ENCODE measurements around the gene KCNN2. TPM values are rescaled to one million over a fixed set of nuclear protein-coding genes. Genes with fewer than 3 reads are reported as not detected.

KCNN2 gene
- total RNA-seq, 2 experiments from 2014 or later, result not detected

GRCh38 chr5:114377946-114378345 is 16.1 kb downstream of the KCNN2 start:
- no peak overlapping the region for H3K27ac ChIP-seq (ENCODE audit: low read depth in 1 of 2, low read length in 2 of 2)
- intact Hi-C loops (cut with DNase I, micrococcal nuclease), result no loop called here
- H3K4me1 ChIP-seq (ENCODE audit: insufficient read depth, low read length), result no peaks in the 10 kb centered on the region
- Mint-ChIP-seq H3K27ac (no peak overlapping the region), H3K27me3 (no peaks in the 10 kb centered on the region), H3K36me3 (ENCODE audit: low read depth) (no peaks in the 10 kb centered on the region), H3K9me3 (no peaks in the 10 kb centered on the region), H3K4me1 (ENCODE audit: low read depth) (no peaks in the 10 kb centered on the region), H3K4me3 (no peak overlapping the region)
- H3K36me3 ChIP-seq (ENCODE audit: insufficient read depth, low read length), result no peaks in the 10 kb centered on the region
- CTCF ChIA-PET, result no interaction called here
- ATAC-seq (ENCODE audit: poor library complexity) (no peak), DNase-seq (no peak)
- POLR2A ChIA-PET, result no interaction called here
- TF ChIP-seq CTCF (IDR thresholded peaks at IDR 0.05), result no peak
- H3K9me3 ChIP-seq (ENCODE audit: control insufficient read depth in 1 of 2, insufficient read depth in 1 of 2, low read length in 2 of 2), result no peaks in the 10 kb centered on the region
- no peak overlapping the region for H3K4me3 ChIP-seq (ENCODE audit: low read length)
- no peaks in the 10 kb centered on the region for H3K27me3 ChIP-seq (ENCODE audit: control insufficient read depth in 1 of 2, insufficient read depth in 2 of 2, low read length in 2 of 2)

- Mint-ChIP-seq H3K36me3 (ENCODE audit: low read depth) (no peaks in the 10 kb centered on the region), H3K4me1 (ENCODE audit: low read depth) (no peaks in the 10 kb centered on the region), H3K9me3 (no peaks in the 10 kb centered on the region), H3K27ac (no peak overlapping the region), H3K27me3 (no peaks in the 10 kb centered on the region), H3K4me3 (no peak overlapping the region)
- no peak overlapping the region for H3K4me3 ChIP-seq (ENCODE audit: low read length)
- TF ChIP-seq CTCF (IDR thresholded peaks at IDR 0.05), result no peak
- DNase-seq (no peak), ATAC-seq (ENCODE audit: poor library complexity) (no peak)
- POLR2A ChIA-PET, result no interaction called here
- no peaks in the 10 kb centered on the region for H3K36me3 ChIP-seq (ENCODE audit: insufficient read depth, low read length)
- H3K4me1 ChIP-seq (ENCODE audit: insufficient read depth, low read length), result no peaks in the 10 kb centered on the region
- CTCF ChIA-PET, result no interaction called here
- intact Hi-C loops (cut with DNase I, micrococcal nuclease), result no loop called here
- H3K27ac ChIP-seq (ENCODE audit: low read depth in 1 of 2, low read length in 2 of 2), result no peak overlapping the region
- H3K9me3 ChIP-seq (ENCODE audit: control insufficient read depth in 1 of 2, insufficient read depth in 1 of 2, low read length in 2 of 2), result peaks cover 0 to under 1% of the 10 kb centered on the region in 2 experiments
- no peaks in the 10 kb centered on the region for H3K27me3 ChIP-seq (ENCODE audit: control insufficient read depth in 1 of 2, insufficient read depth in 2 of 2, low read length in 2 of 2)
Observed at GRCh38 chr5:114380721-114381120, 18.9 kb downstream of the KCNN2 start.

- CTCF ChIA-PET, result no interaction called here
- POLR2A ChIA-PET, result no interaction called here
Observed at GRCh38 chr5:114387433-114387832, 25.6 kb downstream of the KCNN2 start.

More at GRCh38 chr5:114387433-114387832, 25.6 kb downstream of the KCNN2 start:
- Histone ChIP-seq H3K9me3 (ENCODE audit: control insufficient read depth in 1 of 2, insufficient read depth in 1 of 2, low read length in 2 of 2) (peaks cover 0 to 3% of the 10 kb centered on the region in 2 experiments), H3K27ac (ENCODE audit: low read depth in 1 of 2, low read length in 2 of 2) (no peak overlapping the region), H3K27me3 (ENCODE audit: control insufficient read depth in 1 of 2, insufficient read depth in 2 of 2, low read length in 2 of 2) (no peaks in the 10 kb centered on the region), H3K4me1 (ENCODE audit: insufficient read depth, low read length) (no peaks in the 10 kb centered on the region), H3K36me3 (ENCODE audit: insufficient read depth, low read length) (no peaks in the 10 kb centered on the region), H3K4me3 (ENCODE audit: low read length) (no peak overlapping the region)
- no peaks in the 10 kb centered on the region for H3K4me1 Mint-ChIP-seq (ENCODE audit: low read depth)
- no peak overlapping the region for H3K4me3 Mint-ChIP-seq
- TF ChIP-seq CTCF (IDR thresholded peaks at IDR 0.05), result no peak
- no peaks in the 10 kb centered on the region for H3K9me3 Mint-ChIP-seq
- intact Hi-C loops (cut with DNase I, micrococcal nuclease), result no loop called here
- no peaks in the 10 kb centered on the region for H3K27me3 Mint-ChIP-seq
- no peaks in the 10 kb centered on the region for H3K36me3 Mint-ChIP-seq (ENCODE audit: low read depth)
- ATAC-seq (ENCODE audit: poor library complexity) (no peak), DNase-seq (no peak)
- H3K27ac Mint-ChIP-seq, result no peak overlapping the region

Measured in CD4-positive, alpha-beta T cell (primary cell).